Measurements from ENCODE around the gene SLC9A1. TPM values are rescaled to one million over a fixed set of nuclear protein-coding genes. Genes with fewer than 3 reads are reported as not detected.
A peak's percentile ranks its signal among the peaks of the same experiment; 100 is the strongest.

The SLC9A1 gene
- polyA plus RNA-seq, 1 of the 3 experiments (the other 2 are of a cell fraction): 11.4 TPM

- 74% methylated on average over 4 of the region's 4 CpGs for WGBS (ENCODE audit: low lambda C conversion rate)
- Histone ChIP-seq H4K20me1 (ENCODE audit: insufficient read depth) (no peaks in the 10 kb centered on the region), H3K27ac (ENCODE audit: low read depth in 2 of 2, low read length in 1 of 2) (no peak overlapping the region), H3K27me3 (ENCODE audit: insufficient read depth) (no peaks in the 10 kb centered on the region), H3F3A (replicated peaks; ENCODE audit: insufficient read depth) (no peaks in the 10 kb centered on the region), H3K4me2 (no peak overlapping the region), H3K9me2 (no peaks in the 10 kb centered on the region), H2AFZ (ENCODE audit: low read depth) (no peak overlapping the region), H3K4me3 (ENCODE audit: low read depth in 2 of 2, low read length in 1 of 2) (no peak overlapping the region), H3K79me2 (ENCODE audit: insufficient read depth) (no peaks in the 10 kb centered on the region), H3K9ac (no peak overlapping the region), H3K9me3 (no peaks in the 10 kb centered on the region), H3K36me3 (replicated peaks in 1 of 2; ENCODE audit: control insufficient read depth in 1 of 2, insufficient read depth in 2 of 2, low read length in 1 of 2) (peaks cover 0 to 2% of the 10 kb centered on the region in 2 experiments), H3K4me1 (ENCODE audit: control insufficient read depth in 1 of 2, insufficient read depth in 2 of 2, low read depth in 1 of 2, low read length in 1 of 2) (peaks cover 15 to 17% of the 10 kb centered on the region in 2 experiments; a peak in 3 of 4 replicates)
- no peak for DNase-seq
- ChIA-PET CTCF (interaction anchor here (0.6 to 23.4 kb wide), 38 partner anchors 7 to 501 kb away, joined by 3 to 1084 read pairs (median 7); partner anchors contain the start of genes AHDC1 and SLC9A1), POLR2A (no interaction called here)
- no peak for TF ChIP-seq USF2 (IDR thresholded peaks at IDR 0.05; ENCODE audit: borderline replicate concordance, low read depth, low read length)
- TF ChIP-seq POLR2AphosphoS5 (IDR thresholded peaks at IDR 0.05; ENCODE audit: low read depth, low read length): no peak
- no peak for TF ChIP-seq RFX5 (IDR thresholded peaks at IDR 0.05; ENCODE audit: low read length)
- TF ChIP-seq IRF3 (IDR thresholded peaks at IDR 0.05; ENCODE audit: low read depth, low read length): no peak
- TF ChIP-seq FOSL2 (IDR thresholded peaks at IDR 0.05; ENCODE audit: borderline replicate concordance, low read depth): no peak
- no peak for TF ChIP-seq RCOR1 (IDR thresholded peaks at IDR 0.05; ENCODE audit: low read length)
- no peak for TF ChIP-seq GABPA (IDR thresholded peaks at IDR 0.05; ENCODE audit: low read depth)
- no peak for TF ChIP-seq SIN3A (IDR thresholded peaks at IDR 0.05; ENCODE audit: borderline replicate concordance, low read depth, low read length)
- TF ChIP-seq GATA2 (CRISPR knock-in tag; IDR thresholded peaks at IDR 0.05): no peak
- TF ChIP-seq USF1 (IDR thresholded peaks at IDR 0.05; ENCODE audit: borderline replicate concordance, low read depth): no peak
Measured at GRCh38 chr1:27103498-27103897, 51.4 kb downstream of the SLC9A1 start.

- H4K20me1 ChIP-seq (ENCODE audit: insufficient read depth): no peaks in the 10 kb centered on the region
- ChIA-PET CTCF (interaction anchor here (0.5 to 23.4 kb wide), 52 partner anchors 8 to 501 kb away, joined by 3 to 1084 read pairs (median 5); partner anchors contain the start of genes AHDC1, GPR3 and SLC9A1), POLR2A (interaction anchor here (0.6 kb wide), 1 partner anchor 47 kb away, joined by 3 read pairs; no protein-coding TSS in a partner anchor)
- no peaks in the 10 kb centered on the region for H3K27me3 ChIP-seq (ENCODE audit: insufficient read depth)
- H3K9me3 ChIP-seq: no peaks in the 10 kb centered on the region
- H3K27ac ChIP-seq (ENCODE audit: low read depth in 2 of 2, low read length in 1 of 2): no peak overlapping the region
- H3K79me2 ChIP-seq (ENCODE audit: insufficient read depth): no peaks in the 10 kb centered on the region
- H3K4me1 ChIP-seq (ENCODE audit: control insufficient read depth in 1 of 2, insufficient read depth in 2 of 2, low read depth in 1 of 2, low read length in 1 of 2): peaks cover 15 to 19% of the 10 kb centered on the region in 2 experiments; a peak in 3 of 4 replicates
- no peak overlapping the region for H3K4me2 ChIP-seq
- peak; percentile 93 for DNase-seq
- H3K36me3 ChIP-seq (replicated peaks in 1 of 2; ENCODE audit: control insufficient read depth in 1 of 2, insufficient read depth in 2 of 2, low read length in 1 of 2): peaks cover 0 to 2% of the 10 kb centered on the region in 2 experiments
- H2AFZ ChIP-seq (ENCODE audit: low read depth): no peak overlapping the region
- WGBS (ENCODE audit: low lambda C conversion rate): 55% methylated on average over 11 of the region's 15 CpGs
- H3K4me3 ChIP-seq (ENCODE audit: low read depth in 2 of 2, low read length in 1 of 2): no peak overlapping the region; a peak in 1 of 4 replicates
- H3F3A ChIP-seq (replicated peaks; ENCODE audit: insufficient read depth): no peaks in the 10 kb centered on the region
- peak; percentile 93 for TF ChIP-seq RAD21 (IDR thresholded peaks at IDR 0.05; ENCODE audit: low read length)
- peak; percentile 95 for TF ChIP-seq CTCF (IDR thresholded peaks at IDR 0.05)
- no peak for TF ChIP-seq NRF1 (IDR thresholded peaks at IDR 0.05; ENCODE audit: low read depth, low read length)
- TF ChIP-seq SMC3 (IDR thresholded peaks at IDR 0.05; ENCODE audit: low read depth, low read length): peak; percentile 88
- TF ChIP-seq GABPA (IDR thresholded peaks at IDR 0.05; ENCODE audit: low read depth): no peak
- no peak for TF ChIP-seq EZH2phosphoT487 (IDR thresholded peaks at IDR 0.05; ENCODE audit: borderline replicate concordance, low read depth)
- H3K9ac ChIP-seq: no peak overlapping the region
- no peaks in the 10 kb centered on the region for H3K9me2 ChIP-seq
Measured at GRCh38 chr1:27102707-27103468, 52.0 kb downstream of the SLC9A1 start.
